SK-N-SH (cell line): ENCODE data around the gene SPOCK3.

Experiments
- GABPA ChIP-seq: IDR thresholded peaks from 2 replicates; pipeline ENCODE4 v1.4.0; 2012; ENCODE audit warnings: low read depth, mild to moderate bottlenecking
- TEAD4 ChIP-seq: IDR thresholded peaks from 2 replicates; pipeline ENCODE4 v1.4.0; 2012; ENCODE audit warnings: mild to moderate bottlenecking, borderline replicate concordance; ENCODE audit not compliant: insufficient read depth
- TF ChIP-seq, protein P1 (sequence below): fragments of 200-600 bp; sonication (generic); IDR thresholded peaks from 2 replicates; pipeline ENCODE4 v1.6.1; 2017; ENCODE audit warnings: antibody characterized with exemption, mild to moderate bottlenecking, moderate library complexity

DNA sequence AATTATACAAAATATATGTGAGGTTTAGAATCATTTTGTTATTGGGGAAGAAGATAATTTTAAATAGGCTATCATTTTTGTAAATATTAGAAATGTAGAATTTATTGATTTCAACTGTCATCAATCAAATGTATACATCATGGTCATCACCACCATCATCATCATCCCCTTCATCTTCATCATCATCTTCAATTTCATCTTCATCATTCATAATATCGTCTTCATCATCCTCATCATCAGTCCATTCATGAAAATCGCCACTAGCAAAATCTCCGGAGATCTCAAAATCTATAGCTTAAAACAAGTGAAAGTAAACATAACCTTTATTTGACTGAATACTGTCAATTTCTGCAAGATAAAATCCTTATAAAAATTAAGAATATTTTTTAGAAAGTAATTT is 499.5 kb downstream of the SPOCK3 start:
- TF ChIP-seq TEAD4 (no peak), GABPA (no peak)
- TF ChIP-seq, protein P1, sequence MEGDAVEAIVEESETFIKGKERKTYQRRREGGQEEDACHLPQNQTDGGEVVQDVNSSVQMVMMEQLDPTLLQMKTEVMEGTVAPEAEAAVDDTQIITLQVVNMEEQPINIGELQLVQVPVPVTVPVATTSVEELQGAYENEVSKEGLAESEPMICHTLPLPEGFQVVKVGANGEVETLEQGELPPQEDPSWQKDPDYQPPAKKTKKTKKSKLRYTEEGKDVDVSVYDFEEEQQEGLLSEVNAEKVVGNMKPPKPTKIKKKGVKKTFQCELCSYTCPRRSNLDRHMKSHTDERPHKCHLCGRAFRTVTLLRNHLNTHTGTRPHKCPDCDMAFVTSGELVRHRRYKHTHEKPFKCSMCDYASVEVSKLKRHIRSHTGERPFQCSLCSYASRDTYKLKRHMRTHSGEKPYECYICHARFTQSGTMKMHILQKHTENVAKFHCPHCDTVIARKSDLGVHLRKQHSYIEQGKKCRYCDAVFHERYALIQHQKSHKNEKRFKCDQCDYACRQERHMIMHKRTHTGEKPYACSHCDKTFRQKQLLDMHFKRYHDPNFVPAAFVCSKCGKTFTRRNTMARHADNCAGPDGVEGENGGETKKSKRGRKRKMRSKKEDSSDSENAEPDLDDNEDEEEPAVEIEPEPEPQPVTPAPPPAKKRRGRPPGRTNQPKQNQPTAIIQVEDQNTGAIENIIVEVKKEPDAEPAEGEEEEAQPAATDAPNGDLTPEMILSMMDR, result no peak
